H1 (cell line): ENCODE measurements around the gene RIT2. TPM values are rescaled to one million over a fixed set of nuclear protein-coding genes. Genes with fewer than 3 reads are reported as not detected.

ENCODE experiments used
- CTCF ChIA-PET: fragments of 300-600 bp; sonication (Branson Sonifier 250); formaldehyde crosslinking; loops from one replicate; lab custom pipeline; 2021; ENCODE audit not compliant: partially characterized antibody; lab: Charles Lee
- POLR2A ChIA-PET: fragments of 300-600 bp; sonication (Branson Sonifier 250); formaldehyde crosslinking; loops from one replicate; lab custom pipeline; 2021; ENCODE audit warnings: inconsistent platforms; ENCODE audit not compliant: partially characterized antibody; lab: Charles Lee
- DNase-seq, 2 experiments: peaks; one replicate each; pipeline versions ENCODE4 v3.0.0 to v3.0.0-alpha.2; 2010 to 2022; ENCODE audit warnings: low spot score in 2 of 2, low read depth in 1 of 2, mixed read lengths in 1 of 2
- FAIRE-seq: peaks from 2 replicates; lab custom pipeline; 2011; peaks lifted over from hg19 to GRCh38; lab: Jason Lieb, UNC
- H2AFZ ChIP-seq: 2 replicates; pipeline ENCODE4 v1.8.1; 2012; ENCODE audit warnings: low read length, inconsistent platforms
- H2AK5ac ChIP-seq: 2 replicates; pipeline ENCODE4 v1.6.1; 2013; ENCODE audit warnings: low read depth, low read length
- H2BK120ac ChIP-seq: replicated peaks from 2 replicates; pipeline ENCODE3; 2013; ENCODE audit warnings: low read depth, low read length, inconsistent platforms
- H2BK12ac ChIP-seq: 2 replicates; pipeline ENCODE4 v1.6.1; 2013; ENCODE audit warnings: low read depth, low read length
- H2BK15ac ChIP-seq: 2 replicates; pipeline ENCODE4 v1.6.1; 2013; ENCODE audit warnings: low read length
- H2BK20ac ChIP-seq: 2 replicates; pipeline ENCODE4 v1.6.1; 2013; ENCODE audit warnings: low read length
- H2BK5ac ChIP-seq: 2 replicates; pipeline ENCODE4 v1.6.1; 2013; ENCODE audit warnings: low read depth, low read length
- H3K14ac ChIP-seq: 2 replicates; pipeline ENCODE4 v1.6.1; 2013; ENCODE audit warnings: inconsistent platforms; ENCODE audit not compliant: insufficient read length
- H3K18ac ChIP-seq: 2 replicates; pipeline ENCODE4 v1.6.1; 2013; ENCODE audit warnings: low read length; ENCODE audit errors: extremely low read depth
- H3K23ac ChIP-seq: 2 replicates; pipeline ENCODE4 v1.6.1; 2013; ENCODE audit warnings: inconsistent platforms; ENCODE audit not compliant: insufficient read length
- H3K23me2 ChIP-seq: 2 replicates; pipeline ENCODE4 v1.6.1; 2013; ENCODE audit warnings: low read depth, low read length
- H3K27ac ChIP-seq: 2 replicates; pipeline ENCODE4 v1.6.1; 2011; ENCODE audit warnings: low read depth, low read length, inconsistent platforms
- H3K27me3 ChIP-seq, 4 experiments: replicated peaks in 1 of 4; 1 replicate in 1 of 4; 2 replicates in 3 of 4; pipeline versions ENCODE4 v1.6.1 to v1.8.1; 2011 to 2013; ENCODE audit warnings: low read length in 3 of 4, mild to moderate bottlenecking in 3 of 4, inconsistent platforms in 2 of 4, mixed read lengths in 2 of 4, moderate library complexity in 1 of 4; ENCODE audit not compliant: control insufficient read depth in 3 of 4, insufficient read depth in 3 of 4; ENCODE audit errors: extremely low read depth in 1 of 4
- H3K36me3 ChIP-seq, 4 experiments: 2 replicates each; pipeline versions ENCODE4 v1.6.1 to v1.8.1; 2011 to 2013; ENCODE audit warnings: mild to moderate bottlenecking in 4 of 4, low read length in 3 of 4, moderate library complexity in 2 of 4, control low read depth in 1 of 4, inconsistent platforms in 1 of 4; ENCODE audit not compliant: insufficient read depth in 4 of 4, control insufficient read depth in 2 of 4
- H3K4ac ChIP-seq: replicated peaks from 2 replicates; pipeline ENCODE3; 2013; ENCODE audit warnings: low read length, low read depth, mixed read lengths, inconsistent platforms; ENCODE audit not compliant: insufficient read length
- H3K4me1 ChIP-seq, 4 experiments: replicated peaks in 1 of 4; 1 replicate in 1 of 4; 2 replicates in 3 of 4; pipeline versions ENCODE4 v1.6.1 to v1.8.1; 2011 to 2013; ENCODE audit warnings: low read length in 3 of 4, inconsistent platforms in 2 of 4, mixed read lengths in 1 of 4; ENCODE audit not compliant: insufficient read depth in 4 of 4, control insufficient read depth in 3 of 4
- H3K4me2 ChIP-seq, 2 experiments: 2 replicates each; pipeline versions ENCODE4 v1.6.1 to v1.8.1; 2011 to 2013; ENCODE audit warnings: low read depth in 2 of 2, low read length in 2 of 2, control low read depth in 1 of 2, inconsistent platforms in 1 of 2, mild to moderate bottlenecking in 1 of 2; ENCODE audit not compliant: insufficient read depth in 1 of 2
- H3K4me3 ChIP-seq, 4 experiments: fragments of 200-600, 300-600 bp in 1 of 4; sonication (generic), shearing (Covaris generic), sonication (Bioruptor Twin) in 1 of 4; 2 replicates each; pipeline versions ENCODE4 v1.5.1 to v1.8.1; 2011 to 2016; ENCODE audit warnings: low read length in 4 of 4, low read depth in 3 of 4, control low read depth in 2 of 4, inconsistent platforms in 2 of 4, mild to moderate bottlenecking in 2 of 4, mixed read lengths in 1 of 4, moderate library complexity in 1 of 4; ENCODE audit not compliant: insufficient read depth in 2 of 4; ENCODE audit errors: extremely low read depth in 1 of 4
- H3K56ac ChIP-seq: replicated peaks from 2 replicates; pipeline ENCODE3; 2013; ENCODE audit warnings: low read depth, mild to moderate bottlenecking, mixed read lengths, low read length, inconsistent platforms; ENCODE audit not compliant: insufficient read length
- H3K79me1 ChIP-seq: 2 replicates; pipeline ENCODE4 v1.6.1; 2013; ENCODE audit warnings: low read depth, low read length, control low read depth
- H3K79me2 ChIP-seq, 2 experiments: 2 replicates each; pipeline versions ENCODE4 v1.6.1 to v1.8.1; 2012 to 2013; ENCODE audit warnings: low read length in 2 of 2, mild to moderate bottlenecking in 2 of 2, inconsistent platforms in 1 of 2; ENCODE audit not compliant: insufficient read depth in 2 of 2, control insufficient read depth in 1 of 2
- H3K9ac ChIP-seq, 4 experiments: replicated peaks in 1 of 4; 1 replicate in 1 of 4; 2 replicates in 3 of 4; pipeline versions ENCODE4 v1.6.1 to v1.8.1; 2011 to 2013; ENCODE audit warnings: low read depth in 3 of 4, low read length in 3 of 4, control low read depth in 2 of 4, mild to moderate bottlenecking in 2 of 4, moderate library complexity in 2 of 4, inconsistent platforms in 1 of 4; ENCODE audit errors: extremely low read depth in 1 of 4
- H3K9me3 ChIP-seq, 2 experiments: 2 replicates each; pipeline versions ENCODE4 v1.6.1 to v1.8.1; 2012 to 2013; ENCODE audit warnings: mild to moderate bottlenecking in 2 of 2, moderate library complexity in 2 of 2, control low read depth in 1 of 2, inconsistent platforms in 1 of 2, low read depth in 1 of 2, low read length in 1 of 2, mixed read lengths in 1 of 2; ENCODE audit not compliant: insufficient read depth in 2 of 2
- H4K20me1 ChIP-seq, 2 experiments: replicated peaks in 1 of 2; 2 replicates each; pipeline versions ENCODE3 to v1.8.1; 2011 to 2013; ENCODE audit warnings: inconsistent platforms in 2 of 2, low read length in 2 of 2, mild to moderate bottlenecking in 1 of 2; ENCODE audit not compliant: insufficient read depth in 2 of 2, control insufficient read depth in 1 of 2
- H4K5ac ChIP-seq: 2 replicates; pipeline ENCODE4 v1.6.1; 2013; ENCODE audit warnings: low read length, low read depth, mixed read lengths, inconsistent platforms; ENCODE audit not compliant: insufficient read length
- H4K8ac ChIP-seq: 2 replicates; pipeline ENCODE4 v1.8.0; 2013; ENCODE audit warnings: mild to moderate bottlenecking, moderate library complexity, low read length, inconsistent platforms; ENCODE audit not compliant: insufficient read depth; ENCODE audit errors: extremely low read depth
- H4K91ac ChIP-seq: replicated peaks from 2 replicates; pipeline ENCODE3; 2013; ENCODE audit warnings: low read length, mixed read lengths, inconsistent platforms; ENCODE audit not compliant: insufficient read length
- CBX8 ChIP-seq: fragments of 300-800, 300-1000 bp; sonication (generic); IDR thresholded peaks from 2 replicates; pipeline ENCODE4 v1.7.1; 2016; ENCODE audit warnings: low read depth, low read length, borderline replicate concordance
- CEBPB ChIP-seq: IDR thresholded peaks from 2 replicates; pipeline ENCODE4 v1.6.1; 2012; ENCODE audit warnings: low read depth, low read length
- HDAC6 ChIP-seq: IDR thresholded peaks from one replicate; pipeline ENCODE4 v1.7.1; 2012; ENCODE audit warnings: low read depth, mild to moderate bottlenecking, inconsistent platforms, low read length, moderate library complexity
- JUN ChIP-seq: IDR thresholded peaks from 2 replicates; pipeline ENCODE4 v1.6.1; 2011; ENCODE audit warnings: low read depth, mild to moderate bottlenecking, improper control_type of control experiment, low read length
- PHF8 ChIP-seq: fragments of 200-600 bp; sonication (generic); conservative IDR thresholded peaks from 2 replicates; pipeline ENCODE4 v1.7.1; 2012; ENCODE audit warnings: low read depth, mild to moderate bottlenecking, inconsistent platforms, low read length, moderate library complexity
- RXRA ChIP-seq: IDR thresholded peaks from 2 replicates; pipeline ENCODE4 v1.6.1; 2011; ENCODE audit warnings: low read depth, mild to moderate bottlenecking, low read length, moderate library complexity; ENCODE audit not compliant: insufficient read depth
- SIN3A ChIP-seq, 2 experiments: IDR thresholded peaks in 1 of 2; conservative IDR thresholded peaks in 1 of 2; 2 replicates each; pipeline ENCODE4 v1.6.1; 2011 to 2012; ENCODE audit warnings: low read length in 2 of 2, improper control_type of control experiment in 1 of 2, low read depth in 1 of 2, mild to moderate bottlenecking in 1 of 2
- TCF12 ChIP-seq: IDR thresholded peaks from 2 replicates; pipeline ENCODE4 v1.6.1; 2011; ENCODE audit warnings: low read depth, mild to moderate bottlenecking, low read length
- USF2 ChIP-seq: IDR thresholded peaks from 2 replicates; pipeline ENCODE4 v1.6.1; 2011; ENCODE audit warnings: low read length, improper control_type of control experiment
- YY1 ChIP-seq: IDR thresholded peaks from 2 replicates; pipeline ENCODE4 v1.6.1; 2011; ENCODE audit warnings: low read depth, mild to moderate bottlenecking, low read length
- WGBS, 2 experiments: shearing (Covaris generic) in 1 of 2; methylation state at CpG; one replicate each; pipeline versions ENCODE4 v1.1.6 to v1.1.7; 2013 to 2015; ENCODE audit warnings: low lambda C conversion rate in 2 of 2, mixed read lengths in 2 of 2, inconsistent platforms in 1 of 2, low coverage in 1 of 2, missing lambda C conversion rate in 1 of 2; ENCODE audit not compliant: insufficient replicate concordance in 2 of 2, insufficient coverage in 1 of 2, insufficient read length in 1 of 2; ENCODE audit errors: extremely low coverage in 1 of 2, missing lambda C conversion rate in 1 of 2; 5-methylcytosine and 5-hydroxymethylcytosine counted together
- polyA plus RNA-seq, 7 experiments: library from polyadenylated mRNA; depleted of rRNA in 3 of 7; stranded (reverse) in 5 of 7; unstranded in 2 of 7; fragments of >200 nt in 5 of 7; fragments of 200-250 nt in 2 of 7; gene quantifications; 1 replicate in 5 of 7; 2 replicates in 1 of 7; 4 replicates in 1 of 7; pipeline versions ENCODE4 v1.2.1 to v1.2.3, GENCODE V29; 2011 to 2013; ENCODE audit warnings: missing spikeins in 2 of 7, mixed read lengths in 2 of 7
- total RNA-seq: library from RNA; stranded (reverse); fragmentation: NEBNext Ultra II Directional; extraction: Animal tissue kit (Norgen Biotek cat#: 25700); gene quantifications from 2 replicates; pipeline ENCODE4 v1.2.1, GENCODE V29; 2021

The RIT2 gene
- total and polyA plus RNA-seq, 2 of the 8 experiments (the other 6 are each of a cell fraction or from before 2014, with no cell fraction given), result 0.67 to 3.2 TPM

- FAIRE-seq, result no peak
- POLR2A ChIA-PET, result no interaction called here
- no peak overlapping the region for H2BK5ac ChIP-seq
Observed at GRCh38 chr18:42814618-42815017, 300.9 kb downstream of the RIT2 start.

More at GRCh38 chr18:42814618-42815017, 300.9 kb downstream of the RIT2 start:
- Histone ChIP-seq H3K9me3 (no peaks in the 10 kb centered on the region), H3K56ac (no peak overlapping the region), H3K4me2 (no peak overlapping the region), H3K4me3 (no peak overlapping the region), H3K23me2 (no peaks in the 10 kb centered on the region), H2BK12ac (no peak overlapping the region), H4K91ac (no peak overlapping the region), H3K14ac (no peak overlapping the region), H2BK15ac (no peak overlapping the region), H4K8ac (no peak overlapping the region), H3K9ac (no peak overlapping the region), H3K27ac (no peak overlapping the region), H2AFZ (no peak overlapping the region), H3K18ac (no peak overlapping the region), H2AK5ac (no peak overlapping the region), H2BK120ac (no peak overlapping the region), H3K27me3 (no peaks in the 10 kb centered on the region), H3K4ac (no peak overlapping the region), H3K23ac (no peak overlapping the region), H3K36me3 (no peaks in the 10 kb centered on the region), H3K4me1 (peaks cover 0 to 10% (median 3%) of the 10 kb centered on the region in 4 experiments; a peak in 2 of 7 replicates), H2BK20ac (no peak overlapping the region), H3K79me2 (no peaks in the 10 kb centered on the region), H3K79me1 (no peaks in the 10 kb centered on the region), H4K5ac (no peak overlapping the region), H4K20me1 (no peaks in the 10 kb centered on the region)
- 94% methylated on average over 4 of the region's 4 CpGs; no CpG with 5 or more reads in 1 of the 2 experiments for WGBS, 2 experiments
- no peak for DNase-seq
- CTCF ChIA-PET, result interaction anchor here (0.9 kb wide), 1 partner anchor 218 kb away, joined by 3 read pairs; no protein-coding TSS in a partner anchor
- TF ChIP-seq TCF12 (no peak), RXRA (no peak), USF2 (no peak), SIN3A (conservative IDR thresholded peaks at IDR 0.05 in 1 of 2, IDR thresholded peaks at IDR 0.05 in 1 of 2; ENCODE audit: low read depth in 1 of 2, low read length in 2 of 2) (no peak), CEBPB (no peak), JUN (no peak), HDAC6 (no peak), CBX8 (no peak), YY1 (no peak), PHF8 (no peak)
